Kidney (tissue), 14 donors: ENCODE measurements around the gene CD8A. TPM values are rescaled to one million over a fixed set of nuclear protein-coding genes. Genes with fewer than 3 reads are reported as not detected.

Experiments
- DNase-seq, 5 donors: peaks; one replicate each; pipeline ENCODE4 v3.0.0-alpha.2; 2013 to 2020
- FAIRE-seq: peaks from 2 replicates; lab custom pipeline; 2012; peaks lifted over from hg19 to GRCh38; lab: Jason Lieb, UNC
- H3K27ac ChIP-seq, 2 donors: one replicate each; pipeline ENCODE4 v1.7.0; 2013; ENCODE audit warnings: low read depth in 2 of 2, low read length in 2 of 2, inconsistent platforms in 1 of 2
- H3K27me3 ChIP-seq: one replicate; pipeline ENCODE4 v1.7.1; 2013; ENCODE audit warnings: low read length, inconsistent platforms; ENCODE audit not compliant: control insufficient read depth, insufficient read depth
- H3K36me3 ChIP-seq, 3 donors: one replicate each; pipeline versions ENCODE4 v1.7.0 to v1.7.1; 2013; ENCODE audit warnings: low read length in 3 of 3, control low read depth in 1 of 3, inconsistent platforms in 1 of 3; ENCODE audit not compliant: insufficient read depth in 3 of 3, control insufficient read depth in 2 of 3
- H3K4me1 ChIP-seq, 3 donors: one replicate each; pipeline versions ENCODE4 v1.7.0 to v1.7.1; 2013; ENCODE audit warnings: low read length in 3 of 3, inconsistent platforms in 1 of 3, low read depth in 1 of 3; ENCODE audit not compliant: control insufficient read depth in 2 of 3, insufficient read depth in 2 of 3
- H3K4me3 ChIP-seq, 3 donors: one replicate each; pipeline versions ENCODE4 v1.7.0 to v1.8.1; 2013; ENCODE audit warnings: low read length in 3 of 3, control low read depth in 1 of 3, inconsistent platforms in 1 of 3
- H3K9ac ChIP-seq, 3 donors: one replicate each; pipeline versions ENCODE4 v1.7.0 to v1.7.1; 2013; ENCODE audit warnings: low read length in 3 of 3, control low read depth in 1 of 3, inconsistent platforms in 1 of 3
- H3K9me3 ChIP-seq, 3 donors: one replicate each; pipeline versions ENCODE4 v1.7.0 to v1.7.1; 2013; ENCODE audit warnings: low read length in 3 of 3, control low read depth in 1 of 3, inconsistent platforms in 1 of 3; ENCODE audit not compliant: control insufficient read depth in 2 of 3, insufficient read depth in 1 of 3
- intact Hi-C: fragments of 100-400 bp; cut with DNase I; formaldehyde crosslinking; loops from one replicate; pipeline ENCODE4 v1.11.1; 2022
- polyA plus RNA-seq: library from polyadenylated mRNA; stranded (reverse); fragments of 350-450 nt; fragmentation: Illumina TruSeq; extraction: RNeasy Lipid Tissue Mini Kit (QIAGEN cat#74804); gene quantifications from one replicate; pipeline ENCODE4 v1.2.3, GENCODE V29; 2014; ENCODE audit warnings: low read depth, low replicate concordance; ENCODE audit not compliant: insufficient read depth
- total RNA-seq: library from RNA; stranded (reverse); fragmentation: NEBNext Ultra II Directional; extraction: Animal tissue kit (Norgen Biotek cat#: 25700); gene quantifications from one replicate; pipeline ENCODE4 v1.2.1, GENCODE V29; 2021
- TF ChIP-seq, protein P1 (sequence below): IDR thresholded peaks from 3 replicates; pipeline ENCODE4 v1.5.1; 2012; ENCODE audit warnings: mild to moderate bottlenecking, moderate library complexity, borderline replicate concordance; ENCODE audit not compliant: insufficient read depth; ENCODE audit errors: extremely low read depth
- donor health status: control.
- donor health status: control.
- donor health status: control.
- donor health status: control.
- donor health status: control.
- donor health status: DM: yes; HTN: yes; CAD: no.
- donor health status: Normal renal cell carcinoma (clear cell type).

The CD8A gene
- total and polyA plus RNA-seq, 2 donors from 2014 or later, result 0.65 to 5.9 TPM

DNA sequence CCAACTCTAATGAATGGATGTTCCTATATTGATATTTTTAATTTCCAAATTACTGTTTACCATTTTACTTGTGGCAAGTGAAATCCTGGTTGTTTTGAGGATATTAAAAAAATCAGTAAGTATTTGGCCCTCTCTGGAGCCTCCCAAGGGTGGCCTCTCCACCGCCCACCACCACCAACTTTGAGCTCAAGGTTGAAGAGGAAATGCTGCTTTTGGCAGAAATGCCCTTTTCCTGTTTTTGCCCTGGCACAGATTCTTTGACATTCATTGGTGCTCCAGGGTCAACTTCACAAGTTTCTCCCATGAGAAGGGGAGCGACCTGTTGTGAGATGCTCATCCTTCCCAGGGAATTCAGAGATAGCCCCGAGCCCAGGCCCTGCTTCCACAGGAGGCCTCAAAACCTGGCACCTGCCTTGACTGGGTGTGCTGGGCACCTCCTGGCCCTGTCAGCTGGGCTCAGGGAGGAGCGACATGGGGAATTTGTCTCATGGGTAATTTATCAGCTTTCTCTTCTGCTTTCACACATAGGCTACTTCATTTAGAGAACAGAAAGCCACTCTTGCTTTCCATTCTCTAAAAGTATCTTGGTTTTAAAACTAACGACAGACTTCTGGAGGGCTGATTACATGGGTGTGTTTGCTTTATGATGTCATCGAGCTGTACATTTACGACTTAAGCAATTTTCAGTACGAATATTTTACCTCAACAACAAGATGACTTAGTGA lies 6.9 kb downstream of the CD8A start:
- Histone ChIP-seq H3K27ac (no peak overlapping the region), H3K9ac (no peak overlapping the region), H3K9me3 (no peaks in the 10 kb centered on the region), H3K27me3 (peaks cover 2% of the 10 kb centered on the region), H3K4me1 (no peaks in the 10 kb centered on the region), H3K4me3 (no peak overlapping the region), H3K36me3 (no peaks in the 10 kb centered on the region)
- no peak for FAIRE-seq
- intact Hi-C loops, result no loop called here
- TF ChIP-seq, protein P1, sequence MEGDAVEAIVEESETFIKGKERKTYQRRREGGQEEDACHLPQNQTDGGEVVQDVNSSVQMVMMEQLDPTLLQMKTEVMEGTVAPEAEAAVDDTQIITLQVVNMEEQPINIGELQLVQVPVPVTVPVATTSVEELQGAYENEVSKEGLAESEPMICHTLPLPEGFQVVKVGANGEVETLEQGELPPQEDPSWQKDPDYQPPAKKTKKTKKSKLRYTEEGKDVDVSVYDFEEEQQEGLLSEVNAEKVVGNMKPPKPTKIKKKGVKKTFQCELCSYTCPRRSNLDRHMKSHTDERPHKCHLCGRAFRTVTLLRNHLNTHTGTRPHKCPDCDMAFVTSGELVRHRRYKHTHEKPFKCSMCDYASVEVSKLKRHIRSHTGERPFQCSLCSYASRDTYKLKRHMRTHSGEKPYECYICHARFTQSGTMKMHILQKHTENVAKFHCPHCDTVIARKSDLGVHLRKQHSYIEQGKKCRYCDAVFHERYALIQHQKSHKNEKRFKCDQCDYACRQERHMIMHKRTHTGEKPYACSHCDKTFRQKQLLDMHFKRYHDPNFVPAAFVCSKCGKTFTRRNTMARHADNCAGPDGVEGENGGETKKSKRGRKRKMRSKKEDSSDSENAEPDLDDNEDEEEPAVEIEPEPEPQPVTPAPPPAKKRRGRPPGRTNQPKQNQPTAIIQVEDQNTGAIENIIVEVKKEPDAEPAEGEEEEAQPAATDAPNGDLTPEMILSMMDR, result no peak
- DNase-seq, result no peak

DNA sequence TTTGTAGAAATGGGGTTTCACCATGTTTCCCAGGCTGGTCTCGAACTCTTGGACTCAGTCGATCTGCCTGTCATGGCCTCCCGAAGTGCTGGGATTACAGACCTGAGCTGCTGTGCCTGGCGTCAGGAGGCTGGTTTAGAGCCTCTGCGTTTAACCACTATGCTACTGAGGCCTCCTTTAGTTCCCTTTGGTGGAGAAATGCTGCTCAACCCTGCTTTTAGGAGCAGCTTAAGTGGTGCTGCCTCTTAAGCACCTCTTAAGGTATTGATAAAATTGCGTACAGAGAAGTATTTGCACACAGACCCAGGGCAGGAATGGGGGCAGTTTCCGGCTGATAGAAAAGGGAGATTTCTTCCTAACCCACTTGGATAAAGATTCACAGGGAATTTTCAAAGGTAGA lies 8.0 kb downstream of the CD8A start:
- intact Hi-C loops, result no loop called here
- DNase-seq (no peak), FAIRE-seq (no peak)
- Histone ChIP-seq H3K9me3 (no peaks in the 10 kb centered on the region), H3K4me1 (no peaks in the 10 kb centered on the region), H3K36me3 (no peaks in the 10 kb centered on the region), H3K4me3 (no peak overlapping the region), H3K27ac (no peak overlapping the region), H3K9ac (no peak overlapping the region), H3K27me3 (no peaks in the 10 kb centered on the region)
- TF ChIP-seq, protein P1, result no peak

DNA sequence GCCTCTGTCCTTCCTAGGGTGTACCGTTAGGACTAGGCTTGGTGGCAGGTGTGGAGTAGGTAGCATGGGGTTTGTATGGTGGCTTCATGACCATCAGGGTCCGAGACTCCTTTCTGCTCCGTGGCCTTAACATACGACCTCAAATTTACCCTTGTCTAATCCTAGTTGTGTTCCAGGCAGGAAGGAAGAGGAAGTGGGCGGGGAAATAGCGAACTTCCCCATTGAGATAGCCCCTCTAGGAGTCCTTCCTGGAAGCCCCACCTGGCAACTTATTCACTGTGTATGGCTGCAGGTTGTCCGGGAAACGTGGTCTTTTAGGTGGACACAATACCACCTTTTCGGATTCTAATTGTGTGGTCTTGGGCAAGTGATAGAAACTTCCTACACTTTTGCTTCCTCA lies 9.3 kb downstream of the CD8A start:
- no peaks in the 10 kb centered on the region for H3K27me3 ChIP-seq
- intact Hi-C loops, result no loop called here
- DNase-seq, result no peak
- TF ChIP-seq, protein P1, result no peak
- H3K9me3 ChIP-seq, result no peaks in the 10 kb centered on the region
- no peaks in the 10 kb centered on the region for H3K36me3 ChIP-seq
- FAIRE-seq, result no peak
- no peak overlapping the region for H3K4me3 ChIP-seq
- no peak overlapping the region for H3K27ac ChIP-seq
- no peak overlapping the region for H3K9ac ChIP-seq
- H3K4me1 ChIP-seq, result no peaks in the 10 kb centered on the region

DNA sequence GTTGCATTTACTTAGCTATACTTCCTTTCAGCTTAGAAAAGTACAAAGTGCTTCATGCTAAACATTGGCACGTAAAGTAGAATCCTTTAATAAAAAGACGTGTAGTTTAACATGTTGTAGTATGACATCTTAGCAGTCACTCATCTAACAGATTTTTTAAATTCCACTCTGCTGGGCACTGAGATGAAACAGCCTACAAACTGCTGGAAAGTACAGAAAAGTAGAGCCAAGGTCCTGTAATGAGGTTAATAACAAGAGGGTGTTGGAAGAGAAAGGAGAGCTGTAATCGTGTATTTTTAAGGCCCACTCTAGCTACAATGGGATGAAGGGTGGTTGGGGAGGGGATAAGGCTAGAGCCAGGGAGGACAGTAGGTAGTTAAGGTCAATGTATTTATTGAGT lies 10.7 kb downstream of the CD8A start:
- TF ChIP-seq, protein P1, result no peak
- intact Hi-C loops, result no loop called here
- FAIRE-seq (no peak), DNase-seq (no peak)
- no peaks in the 10 kb centered on the region for H3K9me3 ChIP-seq
- H3K27me3 ChIP-seq, result no peaks in the 10 kb centered on the region
- peaks cover 0 to 4% (median 0%) of the 10 kb centered on the region in 3 donors for H3K36me3 ChIP-seq
- H3K9ac ChIP-seq, result no peak overlapping the region
- no peaks in the 10 kb centered on the region for H3K4me1 ChIP-seq
- no peak overlapping the region for H3K4me3 ChIP-seq
- H3K27ac ChIP-seq, result no peak overlapping the region
